GM12872 (cell line): ENCODE data around the gene DNAH14.

ENCODE experiments used
- CTCF ChIP-seq: IDR thresholded peaks from 3 replicates; pipeline ENCODE4 v1.5.1; 2011; ENCODE audit warnings: low read depth, mild to moderate bottlenecking, low read length, moderate library complexity; ENCODE audit not compliant: insufficient read depth

Gene DNAH14

GRCh38 chr1:225380691-225381090 lies 451.2 kb downstream of the DNAH14 start:
- TF ChIP-seq CTCF = no peak

DNA sequence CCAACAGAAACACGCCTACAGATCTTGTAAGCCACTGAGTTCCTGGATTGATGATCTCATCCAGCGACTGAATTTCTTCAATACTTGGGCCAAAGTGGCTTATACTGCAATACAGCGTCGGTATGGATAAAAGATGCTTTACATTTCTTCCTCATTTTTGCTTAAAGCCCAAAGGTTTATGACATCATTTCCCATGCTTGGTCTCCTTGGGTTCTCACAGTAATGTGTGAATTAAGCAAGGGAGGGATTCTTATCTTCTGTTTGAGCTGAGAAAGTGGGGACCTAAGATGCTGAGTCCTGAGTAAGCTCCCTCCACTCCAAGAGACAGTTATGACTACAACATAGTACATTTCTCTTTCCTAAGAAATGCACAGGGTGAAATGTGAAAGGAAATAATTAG lies 458.9 kb downstream of the DNAH14 start:
- TF ChIP-seq CTCF = no peak

GRCh38 chr1:225389843-225390242 lies 460.4 kb downstream of the DNAH14 start:
- no peak for TF ChIP-seq CTCF

- TF ChIP-seq CTCF = no peak
Measured at GRCh38 chr1:225396357-225396756, 466.9 kb downstream of the DNAH14 start.

DNA sequence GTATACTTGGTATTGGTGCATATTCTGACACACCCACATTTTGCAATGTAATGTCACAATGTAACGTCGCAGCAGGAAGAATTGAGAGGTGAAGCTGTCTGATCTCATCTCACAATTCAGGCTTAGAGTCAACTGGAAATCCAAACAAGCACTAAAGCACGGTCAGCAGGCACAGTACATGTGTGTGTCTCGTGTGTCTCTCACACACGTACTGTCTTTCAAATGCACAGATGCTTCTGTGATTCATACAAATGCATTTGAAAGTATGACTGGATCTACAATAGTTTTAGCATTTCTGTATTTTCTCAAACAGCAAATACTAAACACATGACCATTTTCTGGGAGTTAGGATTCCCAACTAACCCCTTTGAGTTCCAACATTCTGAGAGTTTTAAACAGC lies 471.5 kb downstream of the DNAH14 start:
- TF ChIP-seq CTCF = no peak

GRCh38 chr1:225406976-225407725 lies 477.7 kb downstream of the DNAH14 start:
- TF ChIP-seq CTCF = no peak

- no peak for TF ChIP-seq CTCF
Measured at GRCh38 chr1:225407755-225408154, 478.3 kb downstream of the DNAH14 start.
